Neural progenitor cell (in vitro differentiated cells): ENCODE results near the gene PRRC1.

ENCODE experiments used
- EZH2 ChIP-seq: fragments of 200-600 bp; sonication (generic); IDR thresholded peaks from 2 replicates; pipeline ENCODE4 v1.6.1; 2017; ENCODE audit warnings: antibody characterized with exemption, mild to moderate bottlenecking, moderate library complexity
- EZH2phosphoT487 ChIP-seq: fragments of 200-600 bp; sonication (generic); IDR thresholded peaks from 2 replicates; pipeline ENCODE4 v1.6.1; 2017; ENCODE audit warnings: antibody characterized with exemption

DNA sequence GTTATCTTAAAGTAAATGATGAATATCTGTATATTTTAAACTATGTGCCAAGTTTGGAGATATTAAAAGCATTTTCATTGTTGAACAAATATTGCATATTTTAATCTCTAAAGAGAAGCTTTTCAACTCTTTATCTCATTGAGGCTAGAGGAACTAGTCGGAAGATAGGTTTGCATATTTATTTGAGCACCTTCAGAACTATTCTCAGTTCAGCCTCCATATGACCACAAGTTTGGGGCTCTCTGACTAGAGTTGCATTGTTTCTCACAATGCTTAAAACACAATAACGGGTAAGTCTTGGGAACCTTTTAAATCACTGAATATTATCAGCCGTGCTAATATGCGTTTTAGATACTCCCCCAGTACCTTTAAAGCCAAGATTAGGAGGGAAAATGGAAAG lies 84.2 kb downstream of the PRRC1 start:
- TF ChIP-seq EZH2phosphoT487 (no peak), EZH2 (no peak)
